ENCODE data around the gene NET1. TPM values are rescaled to one million over a fixed set of nuclear protein-coding genes. Genes with fewer than 3 reads are reported as not detected.

Gene NET1
- total and polyA plus RNA-seq, 2 donors (not counting 3 experiments of a cell fraction or from before 2014, with no cell fraction given), result 14.4 to 46.3 TPM

GRCh38 chr10:5453749-5454489 lies 41.6 kb downstream of the NET1 start:
- dilution Hi-C loops (cut with MboI; ENCODE audit: extremely low pct_ligation_motif_present, low sequenced_read_pairs) (no loop called here), intact Hi-C loops (cut with micrococcal nuclease) (no loop called here)
- no peaks in the 10 kb centered on the region for H3K27me3 ChIP-seq (ENCODE audit: control insufficient read depth in 2 of 2, insufficient read depth in 2 of 2, low read length in 2 of 2)
- FAIRE-seq (no peak), DNase-seq (ENCODE audit: low read depth, low spot score) (no peak)
- no peaks in the 10 kb centered on the region for H3K9me1 ChIP-seq (replicated peaks; ENCODE audit: control insufficient read depth, extremely low read depth, insufficient read depth, low read length)
- no peaks in the 10 kb centered on the region for H3K9me3 ChIP-seq (replicated peaks; ENCODE audit: control insufficient read depth, insufficient read depth, low read length)
- POLR2A ChIA-PET, result no interaction called here
- CTCF ChIA-PET, result interaction anchor here (0.8 to 3.9 kb wide), 3 partner anchors 10 to 169 kb away, joined by 3 to 29 read pairs (median 3); no protein-coding TSS in a partner anchor
- no peak overlapping the region for H3K27ac ChIP-seq (ENCODE audit: insufficient read depth, low read depth, low read length)
- H3K4me2 ChIP-seq (ENCODE audit: insufficient read depth, low read length), result no peak overlapping the region
- TF ChIP-seq MYC (IDR thresholded peaks at IDR 0.05; ENCODE audit: low read depth, low read length), result no peak
- no peak for TF ChIP-seq CTCF (IDR thresholded peaks at IDR 0.05; ENCODE audit: extremely low read depth in 1 of 2, insufficient read depth in 1 of 2, low read depth in 1 of 2, low read length in 2 of 2)
- no peak for TF ChIP-seq GATA2 (IDR thresholded peaks at IDR 0.05; ENCODE audit: insufficient read depth, insufficient read length, low read depth, low read length)
- TF ChIP-seq POLR2A (IDR thresholded peaks at IDR 0.05; ENCODE audit: low read depth, low read length), result no peak
- TF ChIP-seq FOS (IDR thresholded peaks at IDR 0.05; ENCODE audit: borderline replicate concordance, insufficient read depth, low read length), result no peak
- no peak for TF ChIP-seq JUN (IDR thresholded peaks at IDR 0.05; ENCODE audit: borderline replicate concordance, insufficient read depth, insufficient read length, low read depth)
- no peak for TF ChIP-seq MAX (IDR thresholded peaks at IDR 0.05; ENCODE audit: insufficient read depth, insufficient read length)
- TF ChIP-seq POLR2AphosphoS5 (IDR thresholded peaks at IDR 0.05; ENCODE audit: insufficient read depth, low read depth, low read length), result no peak
- TF ChIP-seq EZH2 (IDR thresholded peaks at IDR 0.05; ENCODE audit: borderline replicate concordance, low read depth, low read length, severe bottlenecking), result no peak
- no peak overlapping the region for H2AFZ ChIP-seq (ENCODE audit: low read depth, low read length)
- no peak overlapping the region for H3K4me3 ChIP-seq (replicated peaks in 1 of 3; ENCODE audit: insufficient read depth in 1 of 3, low read depth in 1 of 3, low read length in 3 of 3)
- peaks cover 22% of the 10 kb centered on the region for H3K4me1 ChIP-seq (ENCODE audit: control insufficient read depth, extremely low read depth, insufficient read depth, low read length)
- peaks cover 23 to 34% of the 10 kb centered on the region in 2 experiments for H3K36me3 ChIP-seq (ENCODE audit: control insufficient read depth in 2 of 2, extremely low read depth in 1 of 2, insufficient read depth in 2 of 2, low read length in 2 of 2)
- peaks cover 12% of the 10 kb centered on the region for H3K79me2 ChIP-seq (ENCODE audit: control insufficient read depth, insufficient read depth, low read length)
- no TSS peak for BruUV-seq (replicated peaks)
- no peaks in the 10 kb centered on the region for H4K20me1 ChIP-seq (replicated peaks; ENCODE audit: control insufficient read depth, extremely low read depth, insufficient read depth, low read length)
- no peak overlapping the region for H3K9ac ChIP-seq (replicated peaks; ENCODE audit: extremely low read depth, insufficient read depth, low read length)
